ENCODE measurements around the gene GRIN2B.

GRCh38 chr12:13992585-13992984, 11.2 kb upstream of the GRIN2B start:
- no peak for TF ChIP-seq POLR2A (IDR thresholded peaks at IDR 0.05)
- no peak for TF ChIP-seq CTCF (IDR thresholded peaks at IDR 0.05)
